Karpas-422 (cell line): ENCODE results near the gene TSPAN5. TPM values are rescaled to one million over a fixed set of nuclear protein-coding genes. Genes with fewer than 3 reads are reported as not detected.
A peak's percentile ranks its signal among the peaks of the same experiment; 100 is the strongest.

Experiments used
- DNase-seq: peaks from one replicate; pipeline ENCODE4 v3.0.0-alpha.2; 2015
- H2AFZ ChIP-seq: fragments of 200-600 bp; sonication (generic); 2 replicates; pipeline ENCODE4 v1.6.1; 2014; ENCODE audit warnings: antibody characterized with exemption, low read length, mixed read lengths
- H3K27ac ChIP-seq: fragments of 200-600 bp; sonication (generic); 2 replicates; pipeline ENCODE4 v1.5.1; 2014; ENCODE audit warnings: mild to moderate bottlenecking, low read length, moderate library complexity
- H3K27me3 ChIP-seq: fragments of 200-600 bp; sonication (generic); 2 replicates; pipeline ENCODE4 v1.6.1; 2014; ENCODE audit warnings: low read length, mixed read lengths
- H3K36me3 ChIP-seq: fragments of 200-600 bp; sonication (generic); 2 replicates; pipeline ENCODE4 v1.6.1; 2014; ENCODE audit warnings: low read length, mixed read lengths; ENCODE audit not compliant: insufficient read depth
- H3K4me1 ChIP-seq: fragments of 200-600 bp; sonication (generic); 2 replicates; pipeline ENCODE4 v1.6.1; 2014; ENCODE audit warnings: mild to moderate bottlenecking, low read length, mixed read lengths
- H3K4me2 ChIP-seq: fragments of 200-600 bp; sonication (generic); 2 replicates; pipeline ENCODE4 v1.6.1; 2014; ENCODE audit warnings: low read length, low read depth, mild to moderate bottlenecking; ENCODE audit not compliant: poor library complexity, severe bottlenecking
- H3K4me3 ChIP-seq: fragments of 200-600 bp; sonication (generic); 2 replicates; pipeline ENCODE4 v1.5.1; 2014; ENCODE audit warnings: mild to moderate bottlenecking, antibody characterized with exemption, low read length, mixed read lengths
- H3K79me2 ChIP-seq: fragments of 200-600 bp; sonication (generic); 2 replicates; pipeline ENCODE4 v1.6.1; 2014; ENCODE audit warnings: mild to moderate bottlenecking, low read length, mixed read lengths
- H3K9ac ChIP-seq: fragments of 200-600 bp; sonication (generic); 2 replicates; pipeline ENCODE4 v1.6.0; 2014; ENCODE audit warnings: low read length
- H3K9me2 ChIP-seq: fragments of 200-600 bp; sonication (generic), shearing (Covaris generic); replicated peaks from 2 replicates; pipeline ENCODE4 v1.6.0; 2014; ENCODE audit warnings: mild to moderate bottlenecking, low read length, moderate library complexity; ENCODE audit not compliant: insufficient read depth
- H3K9me3 ChIP-seq: fragments of 300-700, 200-600 bp; sonication (generic); 2 replicates; pipeline ENCODE4 v1.6.1; 2014; ENCODE audit warnings: low read length, mixed read lengths
- H4K20me1 ChIP-seq: fragments of 200-600 bp; sonication (generic); 2 replicates; pipeline ENCODE4 v1.6.1; 2014; ENCODE audit warnings: mild to moderate bottlenecking, antibody characterized with exemption, low read length, low read depth; ENCODE audit not compliant: insufficient read depth
- total RNA-seq: library from RNA; depleted of rRNA; stranded (reverse); fragments of >200 nt; shearing (Covaris generic); gene quantifications from 2 replicates; pipeline ENCODE4 v1.2.3, GENCODE V29; 2014; ENCODE audit warnings: low replicate concordance

The TSPAN5 gene
- total RNA-seq, 1 experiment from 2014 or later = 0.15 TPM

- no peaks in the 10 kb centered on the region for H3K79me2 ChIP-seq
- H3K9me2 ChIP-seq = no peaks in the 10 kb centered on the region
- no peaks in the 10 kb centered on the region for H3K4me1 ChIP-seq
- no peaks in the 10 kb centered on the region for H3K27me3 ChIP-seq
- no peaks in the 10 kb centered on the region for H4K20me1 ChIP-seq
- no peak for DNase-seq
- no peak overlapping the region for H3K4me3 ChIP-seq
- no peak overlapping the region for H2AFZ ChIP-seq
- no peak overlapping the region for H3K9ac ChIP-seq
- no peak overlapping the region for H3K27ac ChIP-seq
- no peak overlapping the region for H3K4me2 ChIP-seq
- H3K36me3 ChIP-seq = no peaks in the 10 kb centered on the region
- no peaks in the 10 kb centered on the region for H3K9me3 ChIP-seq
These were observed 102.5 kb downstream of the TSPAN5 start for GRCh38 chr4:98555798-98556445.

DNA sequence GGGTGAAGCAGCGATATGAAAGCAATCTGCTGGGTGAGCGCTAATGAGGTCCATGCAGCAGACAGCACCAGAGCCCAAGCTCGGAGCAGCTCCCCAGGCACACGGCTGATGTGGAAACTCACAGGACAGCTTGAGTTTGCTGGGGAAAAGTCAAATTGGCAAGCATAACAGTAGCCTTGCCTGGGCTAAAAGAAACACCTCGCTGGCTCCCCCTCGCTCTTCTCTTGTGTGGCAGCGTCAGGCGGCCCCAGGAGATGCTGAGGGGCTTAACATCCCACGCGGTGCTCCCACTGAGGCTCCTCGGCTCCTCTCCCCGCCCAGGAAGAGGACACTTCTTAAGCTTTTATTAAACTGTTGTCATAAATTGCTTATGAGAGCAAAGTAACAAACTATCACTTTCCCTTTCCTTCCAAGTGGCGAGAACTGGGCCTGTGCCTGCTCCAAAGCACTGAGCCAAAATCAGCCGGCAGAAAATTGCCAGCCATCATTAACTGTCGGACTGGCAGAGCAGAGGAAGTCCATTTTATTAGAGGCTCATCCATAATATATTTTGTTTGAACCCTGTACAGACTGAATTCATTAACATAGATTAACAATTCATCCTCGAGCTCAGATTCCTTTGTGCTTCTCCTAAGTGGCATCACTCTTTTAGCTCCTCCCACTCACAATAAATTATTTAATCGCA lies 111.4 kb downstream of the TSPAN5 start:
- Histone ChIP-seq H3K9ac (no peak overlapping the region), H3K9me3 (no peaks in the 10 kb centered on the region), H3K4me2 (peak overlapping the region; percentile 26), H3K79me2 (no peaks in the 10 kb centered on the region), H3K27ac (no peak overlapping the region), H3K36me3 (no peaks in the 10 kb centered on the region), H3K27me3 (no peaks in the 10 kb centered on the region), H2AFZ (no peak overlapping the region; the same call in 1 of the 2 replicates), H4K20me1 (no peaks in the 10 kb centered on the region), H3K4me1 (peaks cover 7% of the 10 kb centered on the region; the same call in 1 of the 2 replicates), H3K4me3 (no peak overlapping the region), H3K9me2 (no peaks in the 10 kb centered on the region)
- no peak for DNase-seq

DNA sequence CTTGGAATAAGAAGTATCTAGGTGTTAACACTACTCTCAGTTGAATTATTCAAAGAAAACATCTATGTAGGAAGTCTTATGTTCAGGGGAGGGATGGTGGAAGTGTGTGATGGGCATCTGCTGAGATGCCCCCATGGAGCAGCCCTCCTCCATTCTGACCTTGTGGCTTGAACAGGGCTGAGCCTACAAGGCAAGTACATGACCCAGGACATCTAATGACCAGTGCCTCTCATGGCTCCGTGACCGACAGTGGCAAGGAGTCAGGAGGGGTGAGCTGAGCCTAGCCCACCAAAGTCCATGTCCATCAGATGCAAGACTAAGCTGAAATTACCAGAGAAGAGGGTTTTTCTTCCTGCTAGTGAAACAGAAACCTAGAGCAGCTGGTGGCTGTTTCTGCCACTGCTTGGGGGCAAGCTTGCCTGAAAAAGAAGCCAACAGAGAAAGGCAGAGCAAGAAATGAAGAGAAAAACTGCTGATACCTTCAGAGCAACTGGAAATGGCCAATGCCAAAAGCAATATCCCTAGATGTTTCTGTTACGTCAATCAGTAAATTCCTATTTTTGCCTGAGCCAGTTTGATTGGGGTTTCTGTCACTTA lies 113.5 kb downstream of the TSPAN5 start:
- Histone ChIP-seq H3K9me2 (no peaks in the 10 kb centered on the region), H3K4me2 (no peak overlapping the region), H2AFZ (no peak overlapping the region), H3K79me2 (no peaks in the 10 kb centered on the region), H3K27me3 (no peaks in the 10 kb centered on the region), H3K9me3 (no peaks in the 10 kb centered on the region), H3K27ac (no peak overlapping the region), H3K4me3 (no peak overlapping the region), H3K4me1 (peaks cover 7% of the 10 kb centered on the region; the same call in 1 of the 2 replicates), H4K20me1 (no peaks in the 10 kb centered on the region), H3K9ac (no peak overlapping the region), H3K36me3 (no peaks in the 10 kb centered on the region)
- no peak for DNase-seq

DNA sequence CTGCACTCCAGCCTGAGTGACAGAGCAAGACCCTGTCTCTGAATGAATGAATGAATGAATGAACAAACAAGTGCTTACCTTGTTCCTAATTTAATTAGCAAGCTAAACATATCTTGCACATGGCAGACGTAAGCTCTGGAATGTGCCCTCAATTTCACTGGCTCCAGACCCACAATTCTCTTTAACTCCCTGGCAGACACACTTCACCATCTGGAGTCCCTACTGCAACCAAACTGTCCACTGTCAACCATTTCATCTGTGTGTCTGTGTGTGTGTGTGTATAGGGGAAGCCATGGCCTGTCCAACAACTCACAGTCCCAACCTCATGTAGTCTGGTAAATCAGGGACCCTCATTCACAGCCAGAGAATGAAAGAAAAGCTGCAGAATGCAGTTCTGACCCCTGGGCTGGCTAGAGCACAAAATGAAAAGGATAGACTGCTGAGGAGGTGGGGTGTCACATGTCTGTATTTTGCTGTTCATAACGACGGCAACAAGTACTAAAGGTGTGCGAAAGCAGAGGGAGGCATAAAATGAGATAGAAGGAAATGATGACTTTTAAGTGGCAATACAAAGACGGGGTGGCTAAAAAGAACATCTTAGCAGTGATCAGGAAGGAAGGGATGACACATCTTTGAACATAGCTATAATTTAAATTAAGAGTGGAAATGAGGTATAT lies 114.1 kb downstream of the TSPAN5 start:
- H3K4me3 ChIP-seq = no peak overlapping the region
- peaks cover 11% of the 10 kb centered on the region for H3K4me1 ChIP-seq
- H3K36me3 ChIP-seq = no peaks in the 10 kb centered on the region
- H3K79me2 ChIP-seq = no peaks in the 10 kb centered on the region
- H4K20me1 ChIP-seq = no peaks in the 10 kb centered on the region
- no peak overlapping the region for H3K9ac ChIP-seq
- no peak overlapping the region for H2AFZ ChIP-seq
- H3K27me3 ChIP-seq = no peaks in the 10 kb centered on the region
- no peak for DNase-seq
- no peak overlapping the region for H3K4me2 ChIP-seq
- no peak overlapping the region for H3K27ac ChIP-seq
- no peaks in the 10 kb centered on the region for H3K9me3 ChIP-seq
- H3K9me2 ChIP-seq = no peaks in the 10 kb centered on the region

- Histone ChIP-seq H2AFZ (no peak overlapping the region), H3K4me3 (no peak overlapping the region), H3K9me2 (no peaks in the 10 kb centered on the region), H3K4me2 (no peak overlapping the region), H3K9me3 (no peaks in the 10 kb centered on the region), H3K79me2 (no peaks in the 10 kb centered on the region), H3K9ac (no peak overlapping the region), H3K36me3 (no peaks in the 10 kb centered on the region), H4K20me1 (no peaks in the 10 kb centered on the region), H3K27ac (no peak overlapping the region), H3K4me1 (peaks cover 23% of the 10 kb centered on the region), H3K27me3 (no peaks in the 10 kb centered on the region)
- DNase-seq = no peak
These were observed 116.4 kb downstream of the TSPAN5 start for GRCh38 chr4:98542011-98542410.

DNA sequence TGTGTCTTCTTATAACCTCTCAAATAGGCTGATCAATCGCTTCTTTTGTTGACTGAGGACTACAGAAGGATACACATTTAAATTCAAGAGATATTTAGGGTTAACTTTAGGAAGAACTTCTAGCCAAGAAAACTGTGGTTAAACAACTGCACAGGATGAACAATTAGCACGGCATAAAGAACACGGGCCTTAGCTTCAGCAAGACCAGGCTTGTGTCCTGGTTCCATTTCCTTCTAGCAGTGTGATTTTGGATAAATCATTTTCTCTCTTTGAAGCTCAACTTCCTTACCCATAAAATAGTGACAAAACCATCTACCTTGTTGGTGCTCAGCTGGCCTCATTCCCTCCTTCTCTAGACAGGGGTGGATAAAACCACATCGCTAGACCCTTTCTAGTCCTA lies 117.6 kb downstream of the TSPAN5 start:
- H3K4me1 ChIP-seq = peaks cover 19% of the 10 kb centered on the region
- no peaks in the 10 kb centered on the region for H3K27me3 ChIP-seq
- H3K36me3 ChIP-seq = no peaks in the 10 kb centered on the region
- H3K4me3 ChIP-seq = no peak overlapping the region
- no peaks in the 10 kb centered on the region for H3K9me2 ChIP-seq
- H3K27ac ChIP-seq = no peak overlapping the region
- H3K4me2 ChIP-seq = no peak overlapping the region
- no peaks in the 10 kb centered on the region for H3K9me3 ChIP-seq
- no peak overlapping the region for H3K9ac ChIP-seq
- H2AFZ ChIP-seq = no peak overlapping the region
- no peak for DNase-seq
- no peaks in the 10 kb centered on the region for H4K20me1 ChIP-seq
- no peaks in the 10 kb centered on the region for H3K79me2 ChIP-seq

DNA sequence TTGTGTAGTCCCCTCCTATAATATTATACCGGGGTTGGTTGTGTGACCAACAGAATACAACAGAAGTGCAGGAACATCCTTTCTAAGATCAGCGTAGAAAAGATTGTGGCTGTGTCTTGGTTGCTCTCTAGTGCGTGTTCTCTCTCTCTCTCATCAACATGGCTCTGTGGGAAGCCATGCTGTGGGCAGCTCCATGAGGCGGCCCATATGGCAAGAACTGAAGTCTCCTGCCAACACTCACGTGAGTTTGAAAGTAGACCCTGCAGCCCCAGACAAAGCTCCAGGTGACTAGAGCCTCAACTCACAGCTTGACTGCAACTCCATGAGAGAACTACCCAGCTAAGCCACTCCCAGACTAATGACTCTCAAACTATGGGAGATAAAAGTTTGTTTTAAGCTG lies 118.7 kb downstream of the TSPAN5 start:
- no peak for DNase-seq

GRCh38 chr4:98539299-98539698 lies 119.1 kb downstream of the TSPAN5 start:
- DNase-seq = no peak
- Histone ChIP-seq H3K36me3 (no peaks in the 10 kb centered on the region), H3K9me2 (no peaks in the 10 kb centered on the region), H3K79me2 (no peaks in the 10 kb centered on the region), H3K9me3 (no peaks in the 10 kb centered on the region), H3K4me2 (no peak overlapping the region), H3K27ac (no peak overlapping the region), H3K4me1 (peaks cover 19% of the 10 kb centered on the region), H3K9ac (no peak overlapping the region), H4K20me1 (no peaks in the 10 kb centered on the region), H2AFZ (no peak overlapping the region), H3K4me3 (no peak overlapping the region), H3K27me3 (no peaks in the 10 kb centered on the region)

More for the DNA sequence above, 118.7 kb downstream of the TSPAN5 start:
- H3K9ac ChIP-seq = no peak overlapping the region
- no peak overlapping the region for H2AFZ ChIP-seq
- H3K27ac ChIP-seq = no peak overlapping the region
- H3K4me2 ChIP-seq = no peak overlapping the region
- no peaks in the 10 kb centered on the region for H3K79me2 ChIP-seq
- H3K9me3 ChIP-seq = no peaks in the 10 kb centered on the region
- H3K27me3 ChIP-seq = no peaks in the 10 kb centered on the region
- H3K36me3 ChIP-seq = no peaks in the 10 kb centered on the region
- H3K4me1 ChIP-seq = peaks cover 19% of the 10 kb centered on the region
- no peaks in the 10 kb centered on the region for H4K20me1 ChIP-seq
- H3K4me3 ChIP-seq = no peak overlapping the region
- no peaks in the 10 kb centered on the region for H3K9me2 ChIP-seq
